Activated CD8-positive, alpha-beta T cell treated with anti-CD3 and anti-CD28 coated beads for 36 hours (primary cell): ENCODE measurements around the gene GIMAP5. TPM values are rescaled to one million over a fixed set of nuclear protein-coding genes. Genes with fewer than 3 reads are reported as not detected.
"Not testable (repeated sequence)": the region's sequence is repeated elsewhere in the genome, so short reads cannot be mapped to it uniquely, and the experiment has no call there.

ENCODE experiments used
- ATAC-seq: fragments of 200-7000 bp; cut with Tn5 transposase; one replicate; pipeline ENCODE4 v1.10.0; 2021; ENCODE audit warnings: mild to moderate bottlenecking, moderate library complexity
- CTCF ChIA-PET: fragments of 350-600 bp; sonication (Branson Sonifier 250); formaldehyde crosslinking; loops from one replicate; lab custom pipeline; 2021; ENCODE audit warnings: antibody characterized with exemption; lab: Charles Lee
- POLR2A ChIA-PET: fragments of 350-600 bp; sonication (Branson Sonifier 250); formaldehyde crosslinking; loops from one replicate; lab custom pipeline; 2021; ENCODE audit warnings: antibody characterized with exemption; lab: Charles Lee
- DNase-seq: peaks from one replicate; pipeline ENCODE4 v3.0.0-alpha.2; 2020
- H3K27ac Mint-ChIP-seq: one replicate; pipeline ENCODE4 v1.8.0; 2021; ENCODE audit warnings: mild to moderate bottlenecking, mixed read lengths
- H3K27me3 Mint-ChIP-seq: one replicate; pipeline ENCODE4 v1.8.0; 2021; ENCODE audit warnings: mixed read lengths
- H3K36me3 Mint-ChIP-seq: one replicate; pipeline ENCODE4 v1.8.0; 2021; ENCODE audit warnings: low read depth, mixed read lengths
- H3K4me1 Mint-ChIP-seq: one replicate; pipeline ENCODE4 v1.8.0; 2021; ENCODE audit warnings: low read depth, mixed read lengths
- H3K4me3 Mint-ChIP-seq: one replicate; pipeline ENCODE4 v1.8.0; 2021; ENCODE audit warnings: mild to moderate bottlenecking, moderate library complexity, mixed read lengths
- H3K9me3 Mint-ChIP-seq: one replicate; pipeline ENCODE4 v1.8.0; 2021; ENCODE audit warnings: mixed read lengths
- CTCF ChIP-seq: fragments of 200-600 bp; IDR thresholded peaks from one replicate; pipeline ENCODE4 v1.8.0; 2022; ENCODE audit warnings: antibody characterized with exemption, mild to moderate bottlenecking
- intact Hi-C: fragments of 100-400 bp; cut with micrococcal nuclease; formaldehyde crosslinking; loops from one replicate; pipeline ENCODE4 v1.10.0; 2022
- total RNA-seq, 2 experiments: library from RNA; stranded (reverse); gene quantifications; one replicate each; pipeline ENCODE4 v1.2.3, GENCODE V29; 2021

The GIMAP5 gene
- total RNA-seq, 2 experiments from 2014 or later, result 37.6 to 40.7 TPM

GRCh38 chr7:150756166-150756565 is 18.9 kb downstream of the GIMAP5 start:
- ChIA-PET CTCF (interaction anchor here (0.8 to 6.4 kb wide), 11 partner anchors 11 to 401 kb away, joined by 3 to 93 read pairs (median 6); partner anchors contain the start of genes GIMAP1, GIMAP4, GIMAP6 and GIMAP8), POLR2A (interaction anchor here (0.6 to 3.3 kb wide), 15 partner anchors 18 to 323 kb away, joined by 3 to 19 read pairs (median 4); partner anchors contain the start of genes GIMAP4, GIMAP5 and GIMAP6)
- TF ChIP-seq CTCF, result no peak
- intact Hi-C loops, result loop anchor here (5.0 to 10.0 kb wide), 3 partner anchors 124 to 401 kb away; partner anchors contain the start of genes GIMAP4 and GIMAP6
- Mint-ChIP-seq H3K27me3 (no peaks in the 10 kb centered on the region), H3K27ac (peak overlapping the region; percentile 96), H3K4me3 (peak overlapping the region; percentile 66), H3K4me1 (peaks cover 56% of the 10 kb centered on the region), H3K36me3 (peaks cover under 1% of the 10 kb centered on the region), H3K9me3 (peaks cover 2% of the 10 kb centered on the region)
- DNase-seq (no peak), ATAC-seq (no peak)

GRCh38 chr7:150756858-150757257 is 19.6 kb downstream of the GIMAP5 start:
- CTCF ChIA-PET, result interaction anchor here (0.7 to 6.4 kb wide), 16 partner anchors 12 to 401 kb away, joined by 3 to 93 read pairs (median 4); partner anchors contain the start of genes GIMAP6 and GIMAP8

GRCh38 chr7:150759479-150759878 is 22.3 kb downstream of the GIMAP5 start:
- Mint-ChIP-seq H3K4me1 (peaks cover 27% of the 10 kb centered on the region), H3K36me3 (peaks cover 5% of the 10 kb centered on the region), H3K9me3 (peaks cover 6% of the 10 kb centered on the region), H3K4me3 (no peak overlapping the region), H3K27ac (no peak overlapping the region), H3K27me3 (no peaks in the 10 kb centered on the region)
- TF ChIP-seq CTCF, result no peak
- POLR2A ChIA-PET, result interaction anchor here (0.6 to 1.2 kb wide), 2 partner anchors 22 to 492 kb away, joined by 3 read pairs; no protein-coding TSS in a partner anchor
- CTCF ChIA-PET, result interaction anchor here (0.9 to 2.3 kb wide), 6 partner anchors 22 to 326 kb away, joined by 3 to 18 read pairs (median 4); partner anchors contain the start of gene GIMAP5
- no peak for DNase-seq
- intact Hi-C loops, result loop anchor here (5.0 to 10.0 kb wide), 3 partner anchors 127 to 405 kb away; partner anchors contain the start of genes GIMAP4 and GIMAP6
- no peak for ATAC-seq

More at GRCh38 chr7:150756858-150757257, 19.6 kb downstream of the GIMAP5 start:
- peak; percentile 69 for TF ChIP-seq CTCF
- POLR2A ChIA-PET, result interaction anchor here (0.6 to 1.9 kb wide), 3 partner anchors 19 to 352 kb away, joined by 3 to 14 read pairs (median 3); partner anchors contain the start of gene GIMAP5
- peak overlapping the region; percentile 3 for H3K4me3 Mint-ChIP-seq
- ATAC-seq (no peak), DNase-seq (no peak)
- H3K9me3 Mint-ChIP-seq, result peaks cover 8% of the 10 kb centered on the region
- no peaks in the 10 kb centered on the region for H3K27me3 Mint-ChIP-seq
- intact Hi-C loops, result loop anchor here (5.0 to 10.0 kb wide), 3 partner anchors 125 to 402 kb away; partner anchors contain the start of genes GIMAP4 and GIMAP6
- H3K36me3 Mint-ChIP-seq, result peaks cover 5% of the 10 kb centered on the region
- H3K4me1 Mint-ChIP-seq, result peaks cover 50% of the 10 kb centered on the region
- peak overlapping the region; percentile 96 for H3K27ac Mint-ChIP-seq

- Mint-ChIP-seq H3K27ac (no peak overlapping the region), H3K4me3 (no peak overlapping the region), H3K36me3 (peaks cover 3% of the 10 kb centered on the region), H3K4me1 (peaks cover 3% of the 10 kb centered on the region), H3K27me3 (no peaks in the 10 kb centered on the region), H3K9me3 (peaks cover 6% of the 10 kb centered on the region)
- no peak for TF ChIP-seq CTCF
- POLR2A ChIA-PET, result no interaction called here
- no peak for DNase-seq
- intact Hi-C loops, result no loop called here
- no peak for ATAC-seq
- CTCF ChIA-PET, result interaction anchor here (1.7 to 2.6 kb wide), 2 partner anchors 11 to 12 kb away, joined by 5 to 16 read pairs; no protein-coding TSS in a partner anchor
Measured at GRCh38 chr7:150766334-150766709, 29.1 kb downstream of the GIMAP5 start.

GRCh38 chr7:150769768-150770167 is 32.5 kb downstream of the GIMAP5 start:
- CTCF ChIA-PET, result interaction anchor here (0.7 to 1.6 kb wide), 6 partner anchors 13 to 346 kb away, joined by 3 to 5 read pairs (median 3); no protein-coding TSS in a partner anchor
- Mint-ChIP-seq H3K4me1 (peaks cover 3% of the 10 kb centered on the region), H3K27ac (no peak overlapping the region), H3K27me3 (no peaks in the 10 kb centered on the region), H3K4me3 (no peak overlapping the region), H3K36me3 (peaks cover 1% of the 10 kb centered on the region), H3K9me3 (peaks cover 13% of the 10 kb centered on the region)
- DNase-seq, result no peak
- no peak for ATAC-seq
- intact Hi-C loops, result no loop called here
- no peak for TF ChIP-seq CTCF
- POLR2A ChIA-PET, result interaction anchor here (0.6 kb wide), 1 partner anchor 29 kb away, joined by 3 read pairs; no protein-coding TSS in a partner anchor

GRCh38 chr7:150774131-150774530 is 36.9 kb downstream of the GIMAP5 start:
- H3K36me3 Mint-ChIP-seq, H3K4me3 Mint-ChIP-seq, H3K27me3 Mint-ChIP-seq, POLR2A ChIA-PET, DNase-seq, intact Hi-C loops, H3K4me1 Mint-ChIP-seq, ATAC-seq, H3K27ac Mint-ChIP-seq: not testable (repeated sequence)
- H3K9me3 Mint-ChIP-seq, result peaks cover 13% of the 10 kb centered on the region
- CTCF ChIA-PET, result interaction anchor here (0.8 kb wide), 1 partner anchor 149 kb away, joined by 3 read pairs; no protein-coding TSS in a partner anchor
